GM20000 (cell line): ENCODE results near the gene SLC24A1.

ENCODE experiments used
- DNase-seq: peaks from one replicate; pipeline ENCODE4 v3.0.0; 2012; ENCODE audit warnings: low spot score
- CTCF ChIP-seq: IDR thresholded peaks from 2 replicates; pipeline ENCODE4 v1.5.1; 2012; ENCODE audit warnings: mild to moderate bottlenecking, control low read depth; ENCODE audit errors: extremely low read depth, missing control alignments

The SLC24A1 gene

DNA sequence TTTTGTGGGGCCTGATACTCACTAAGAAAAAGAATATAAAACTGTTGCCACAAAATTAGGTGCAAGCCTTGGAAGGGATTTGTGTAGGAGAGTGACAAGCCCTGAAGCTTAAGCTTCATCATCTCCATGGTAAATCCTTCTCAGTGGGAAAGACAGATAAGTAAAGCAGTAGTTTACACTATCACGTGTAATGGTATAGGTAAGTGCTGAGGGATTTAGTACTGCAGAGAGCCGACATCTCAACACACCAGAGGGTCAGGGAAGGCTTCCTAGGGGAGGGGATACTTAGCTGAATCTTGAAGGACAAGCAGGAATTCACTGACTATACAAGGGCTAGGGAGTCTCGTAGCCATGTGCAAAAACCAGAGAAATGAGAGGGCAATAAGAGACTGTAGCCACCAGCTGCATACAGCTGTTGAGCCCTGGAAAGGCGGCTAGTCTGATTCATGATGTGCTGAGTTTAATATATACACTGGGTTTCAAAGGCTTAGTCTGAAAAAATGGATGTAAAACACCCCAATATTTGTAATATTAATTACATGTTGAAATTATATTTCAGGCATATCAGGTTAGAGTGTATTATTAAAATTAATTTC, 11.1 kb downstream of the SLC24A1 start:
- TF ChIP-seq CTCF = no peak
- DNase-seq = no peak

DNA sequence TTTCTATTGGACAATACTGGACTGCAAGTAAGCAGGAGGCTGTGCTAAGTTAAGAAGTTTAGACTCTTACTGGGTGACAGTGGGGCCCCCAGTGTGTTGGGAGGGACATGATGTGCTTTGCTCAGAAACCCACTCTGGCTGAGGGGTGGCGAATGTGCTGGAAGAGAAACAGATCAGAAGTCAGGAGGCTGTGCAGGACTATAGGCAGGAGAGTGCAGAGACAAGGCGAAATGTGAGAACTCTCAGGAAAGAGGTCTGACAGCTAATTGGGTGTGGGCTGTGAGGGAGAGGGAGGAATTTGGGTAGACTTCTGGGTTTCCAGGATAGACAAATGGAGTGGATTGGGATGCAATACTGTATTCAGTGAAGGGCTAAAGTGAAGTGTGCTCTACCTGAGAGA, 12.0 kb downstream of the SLC24A1 start:
- TF ChIP-seq CTCF = no peak
- DNase-seq = no peak

GRCh38 chr15:65634356-65634755, 12.6 kb downstream of the SLC24A1 start:
- TF ChIP-seq CTCF = no peak
- no peak for DNase-seq

GRCh38 chr15:65638109-65638508, 16.4 kb downstream of the SLC24A1 start:
- no peak for DNase-seq
- no peak for TF ChIP-seq CTCF

- DNase-seq = peak; percentile 68
- TF ChIP-seq CTCF = peak; percentile 56
Observed at GRCh38 chr15:65638681-65639089, 16.9 kb downstream of the SLC24A1 start.

DNA sequence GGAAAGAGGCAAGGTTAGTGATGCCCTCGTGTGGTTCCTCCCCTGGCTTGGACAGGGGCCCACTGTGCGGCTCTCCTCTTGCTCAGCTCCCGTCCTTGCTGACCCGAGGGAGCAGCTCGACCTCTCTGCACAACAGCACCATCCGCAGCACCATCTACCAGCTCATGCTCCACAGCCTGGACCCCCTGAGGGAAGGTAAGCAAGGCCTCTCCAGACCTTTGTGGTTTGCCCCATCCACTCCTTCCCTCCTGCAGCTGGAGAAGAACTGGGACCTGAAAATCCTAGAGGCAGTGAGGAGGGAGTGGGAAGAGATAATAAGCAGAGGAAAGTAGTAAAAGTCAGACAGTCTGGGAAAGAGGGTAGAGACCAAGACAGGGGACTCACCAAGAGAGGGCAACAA, 17.8 kb downstream of the SLC24A1 start:
- no peak for TF ChIP-seq CTCF
- no peak for DNase-seq

GRCh38 chr15:65641768-65642475, 20.2 kb downstream of the SLC24A1 start:
- no peak for DNase-seq
- no peak for TF ChIP-seq CTCF
